Epithelial cell of esophagus (primary cell): ENCODE data around the gene PFDN2.
A peak's percentile ranks its signal among the peaks of the same experiment; 100 is the strongest.

Experiments
- DNase-seq: peaks from one replicate; pipeline ENCODE4 v3.0.0; 2010; ENCODE audit warnings: low read depth
- H3K4me3 ChIP-seq: 2 replicates; pipeline ENCODE4 v1.5.1; 2011; ENCODE audit warnings: mild to moderate bottlenecking, low read length, control low read depth
- CTCF ChIP-seq: IDR thresholded peaks from 2 replicates; pipeline ENCODE4 v1.5.1; 2011; ENCODE audit warnings: low read depth, mild to moderate bottlenecking, low read length, control low read depth, inconsistent platforms; ENCODE audit not compliant: insufficient read depth; ENCODE audit errors: missing control alignments

Gene PFDN2

DNA sequence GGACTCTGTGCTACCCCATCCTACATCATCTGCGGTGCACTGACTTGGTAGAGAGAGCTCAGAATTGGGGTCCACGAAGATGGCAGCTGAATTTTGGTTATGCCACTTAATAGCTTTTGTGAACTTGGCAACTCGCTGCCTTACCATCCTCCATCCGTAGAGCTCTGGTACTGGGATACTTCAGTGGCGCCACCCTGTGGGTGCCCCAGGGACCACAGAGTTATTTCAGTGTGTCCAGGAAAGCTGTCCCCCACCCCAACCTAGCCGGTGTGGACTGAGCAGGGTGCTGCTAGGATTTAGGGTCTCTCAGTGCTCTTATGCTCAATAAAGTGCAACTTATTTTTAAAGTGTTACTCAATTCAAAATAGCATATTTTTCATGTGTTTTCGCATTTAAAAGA, 63.0 kb downstream of the PFDN2 start:
- DNase-seq = no peak
- H3K4me3 ChIP-seq = no peak overlapping the region
- peak; percentile 23 for TF ChIP-seq CTCF

DNA sequence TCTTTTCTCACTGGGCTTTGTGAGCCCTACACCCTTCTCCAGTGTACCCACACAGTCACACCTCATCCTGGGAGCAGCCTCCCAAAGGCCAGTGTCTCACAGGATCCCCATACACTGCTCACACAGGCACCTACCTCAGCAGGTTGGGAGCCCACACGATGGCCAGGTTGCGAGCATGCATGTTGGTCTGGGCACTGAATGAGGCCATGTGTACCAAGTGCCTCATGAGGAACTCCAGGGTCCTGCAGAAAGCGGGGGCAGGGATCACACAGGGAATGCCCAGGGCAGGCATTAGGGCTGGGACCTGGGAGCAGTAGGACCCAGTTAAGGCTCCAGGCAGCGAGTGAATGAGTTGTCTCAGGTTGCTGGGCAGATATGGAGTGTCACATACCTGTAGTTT, 63.6 kb downstream of the PFDN2 start:
- DNase-seq = no peak
- TF ChIP-seq CTCF = no peak
- H3K4me3 ChIP-seq = no peak overlapping the region

GRCh38 chr1:161052899-161053298, 64.9 kb downstream of the PFDN2 start:
- H3K4me3 ChIP-seq = no peak overlapping the region
- no peak for DNase-seq
- TF ChIP-seq CTCF = no peak

GRCh38 chr1:161051219-161051618, 66.6 kb downstream of the PFDN2 start:
- no peak for TF ChIP-seq CTCF
- no peak overlapping the region for H3K4me3 ChIP-seq
- DNase-seq = no peak
